ENCODE measurements around the gene EPB41. TPM values are rescaled to one million over a fixed set of nuclear protein-coding genes. Genes with fewer than 3 reads are reported as not detected.

EPB41 gene
- total RNA-seq, 2 donors from 2014 or later = 39.4 to 54.4 TPM

- intact Hi-C loops (cut with DNase I) = no loop called here
- no peaks in the 10 kb centered on the region for H3K4me1 ChIP-seq (replicated peaks)
- H3K27me3 ChIP-seq (replicated peaks; ENCODE audit: insufficient read depth) = no peaks in the 10 kb centered on the region
- no peak overlapping the region for H3K4me3 ChIP-seq
- no peak overlapping the region for H3K27ac ChIP-seq
- TF ChIP-seq CTCF (IDR thresholded peaks at IDR 0.05) = no peak
- no peak for TF ChIP-seq POLR2AphosphoS5 (IDR thresholded peaks at IDR 0.05)
- no peak for TF ChIP-seq POLR2A (IDR thresholded peaks at IDR 0.05)
- no peaks in the 10 kb centered on the region for H3K36me3 ChIP-seq
- no peaks in the 10 kb centered on the region for H3K9me3 ChIP-seq
- no peak for DNase-seq (ENCODE audit: low spot score)
- WGBS = 80% methylated on average over 9 of the region's 9 CpGs
Observed at GRCh38 chr1:28971980-28972771, 57.8 kb downstream of the EPB41 start.

GRCh38 chr1:28973596-28974421 is 59.4 kb downstream of the EPB41 start:
- no peak overlapping the region for H3K27ac ChIP-seq
- 56% methylated on average over 3 of the region's 3 CpGs for WGBS
- no peak for DNase-seq (ENCODE audit: low spot score)
- no peaks in the 10 kb centered on the region for H3K4me1 ChIP-seq (replicated peaks)
- TF ChIP-seq CTCF (IDR thresholded peaks at IDR 0.05) (no peak), POLR2AphosphoS5 (IDR thresholded peaks at IDR 0.05) (no peak), POLR2A (IDR thresholded peaks at IDR 0.05) (no peak)
- H3K27me3 ChIP-seq (replicated peaks; ENCODE audit: insufficient read depth) = no peaks in the 10 kb centered on the region
- no peak overlapping the region for H3K4me3 ChIP-seq
- H3K9me3 ChIP-seq = no peaks in the 10 kb centered on the region
- H3K36me3 ChIP-seq = no peaks in the 10 kb centered on the region
- intact Hi-C loops (cut with DNase I) = no loop called here

GRCh38 chr1:28974432-28974831 is 60.1 kb downstream of the EPB41 start:
- Histone ChIP-seq H3K27me3 (replicated peaks; ENCODE audit: insufficient read depth) (no peaks in the 10 kb centered on the region), H3K4me3 (no peak overlapping the region), H3K36me3 (no peaks in the 10 kb centered on the region), H3K4me1 (replicated peaks) (no peaks in the 10 kb centered on the region), H3K27ac (no peak overlapping the region), H3K9me3 (no peaks in the 10 kb centered on the region)
- intact Hi-C loops (cut with DNase I) = no loop called here
- TF ChIP-seq CTCF (IDR thresholded peaks at IDR 0.05) (no peak), POLR2AphosphoS5 (IDR thresholded peaks at IDR 0.05) (no peak), POLR2A (IDR thresholded peaks at IDR 0.05) (no peak)
- no peak for DNase-seq (ENCODE audit: low spot score)
- 85% methylated on average over 2 of the region's 2 CpGs for WGBS

- intact Hi-C loops (cut with DNase I) = no loop called here
Observed at GRCh38 chr1:28976248-28976647, 61.9 kb downstream of the EPB41 start.

More at GRCh38 chr1:28976248-28976647, 61.9 kb downstream of the EPB41 start:
- TF ChIP-seq POLR2A (IDR thresholded peaks at IDR 0.05) = no peak
- TF ChIP-seq CTCF (IDR thresholded peaks at IDR 0.05) = no peak
- no peak for TF ChIP-seq POLR2AphosphoS5 (IDR thresholded peaks at IDR 0.05)
- no peaks in the 10 kb centered on the region for H3K27me3 ChIP-seq (replicated peaks; ENCODE audit: insufficient read depth)
- H3K9me3 ChIP-seq = no peaks in the 10 kb centered on the region
- H3K27ac ChIP-seq = no peak overlapping the region
- DNase-seq (ENCODE audit: low spot score) = no peak
- H3K4me3 ChIP-seq = no peak overlapping the region
- WGBS = 95% methylated on average over 2 of the region's 2 CpGs
- H3K36me3 ChIP-seq = no peaks in the 10 kb centered on the region
- H3K4me1 ChIP-seq (replicated peaks) = no peaks in the 10 kb centered on the region

Measured in prostate gland (tissue), 2 donors.